ENCODE results near the gene FN3KRP. TPM values are rescaled to one million over a fixed set of nuclear protein-coding genes. Genes with fewer than 3 reads are reported as not detected.

The FN3KRP gene
- polyA plus RNA-seq, 1 of the 3 experiments (the other 2 are of a cell fraction) = 68.2 TPM

DNA sequence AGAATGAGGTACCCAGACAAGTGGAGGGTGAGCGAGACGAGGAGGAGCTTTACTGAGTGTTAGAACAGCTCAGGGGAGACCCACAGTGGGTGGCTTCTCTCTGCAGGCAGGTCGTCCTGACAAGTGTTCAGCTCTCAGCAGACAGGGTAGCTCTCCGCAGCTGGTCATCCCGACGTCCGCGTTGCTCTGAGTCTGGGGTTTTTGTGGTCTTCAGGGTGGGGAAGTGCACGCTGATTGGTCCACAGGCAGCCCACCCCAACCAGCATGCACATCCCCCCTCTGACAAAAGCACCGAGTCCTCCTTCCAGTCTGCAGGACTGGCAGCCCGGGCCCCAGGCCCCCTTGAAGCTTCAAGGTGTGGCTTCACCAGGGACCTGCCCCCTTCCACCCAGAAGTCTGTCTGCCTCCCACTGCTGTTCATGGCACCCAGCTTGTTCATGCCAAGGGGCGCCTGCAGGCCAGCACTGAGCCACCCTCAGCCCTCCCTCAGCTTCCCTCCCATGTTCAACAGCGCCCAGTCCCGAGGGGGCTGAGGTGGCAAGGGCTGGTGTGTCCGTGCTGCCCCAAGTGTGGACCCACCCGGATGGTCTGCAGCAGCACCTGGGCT, 48.4 kb upstream of the FN3KRP start:
- H3K4me2 ChIP-seq = no peak overlapping the region
- no peaks in the 10 kb centered on the region for H3K79me2 ChIP-seq (ENCODE audit: insufficient read depth)
- TF ChIP-seq GABPA (IDR thresholded peaks at IDR 0.05; ENCODE audit: low read depth) (no peak), FOXM1 (IDR thresholded peaks at IDR 0.05; ENCODE audit: low read depth) (no peak), RAD21 (IDR thresholded peaks at IDR 0.05; ENCODE audit: low read length) (no peak), EZH2phosphoT487 (IDR thresholded peaks at IDR 0.05; ENCODE audit: borderline replicate concordance, low read depth) (no peak)
- TF ChIP-seq, protein P1, sequence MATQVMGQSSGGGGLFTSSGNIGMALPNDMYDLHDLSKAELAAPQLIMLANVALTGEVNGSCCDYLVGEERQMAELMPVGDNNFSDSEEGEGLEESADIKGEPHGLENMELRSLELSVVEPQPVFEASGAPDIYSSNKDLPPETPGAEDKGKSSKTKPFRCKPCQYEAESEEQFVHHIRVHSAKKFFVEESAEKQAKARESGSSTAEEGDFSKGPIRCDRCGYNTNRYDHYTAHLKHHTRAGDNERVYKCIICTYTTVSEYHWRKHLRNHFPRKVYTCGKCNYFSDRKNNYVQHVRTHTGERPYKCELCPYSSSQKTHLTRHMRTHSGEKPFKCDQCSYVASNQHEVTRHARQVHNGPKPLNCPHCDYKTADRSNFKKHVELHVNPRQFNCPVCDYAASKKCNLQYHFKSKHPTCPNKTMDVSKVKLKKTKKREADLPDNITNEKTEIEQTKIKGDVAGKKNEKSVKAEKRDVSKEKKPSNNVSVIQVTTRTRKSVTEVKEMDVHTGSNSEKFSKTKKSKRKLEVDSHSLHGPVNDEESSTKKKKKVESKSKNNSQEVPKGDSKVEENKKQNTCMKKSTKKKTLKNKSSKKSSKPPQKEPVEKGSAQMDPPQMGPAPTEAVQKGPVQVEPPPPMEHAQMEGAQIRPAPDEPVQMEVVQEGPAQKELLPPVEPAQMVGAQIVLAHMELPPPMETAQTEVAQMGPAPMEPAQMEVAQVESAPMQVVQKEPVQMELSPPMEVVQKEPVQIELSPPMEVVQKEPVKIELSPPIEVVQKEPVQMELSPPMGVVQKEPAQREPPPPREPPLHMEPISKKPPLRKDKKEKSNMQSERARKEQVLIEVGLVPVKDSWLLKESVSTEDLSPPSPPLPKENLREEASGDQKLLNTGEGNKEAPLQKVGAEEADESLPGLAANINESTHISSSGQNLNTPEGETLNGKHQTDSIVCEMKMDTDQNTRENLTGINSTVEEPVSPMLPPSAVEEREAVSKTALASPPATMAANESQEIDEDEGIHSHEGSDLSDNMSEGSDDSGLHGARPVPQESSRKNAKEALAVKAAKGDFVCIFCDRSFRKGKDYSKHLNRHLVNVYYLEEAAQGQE (IDR thresholded peaks at IDR 0.05; ENCODE audit: low read depth, low read length) = no peak
- ChIA-PET POLR2A (no interaction called here), CTCF (interaction anchor here (0.8 to 2.1 kb wide), 18 partner anchors 11 to 244 kb away, joined by 3 to 18 read pairs (median 4); no protein-coding TSS in a partner anchor)
- DNase-seq = no peak
- peaks cover 4% of the 10 kb centered on the region for H3F3A ChIP-seq (replicated peaks; ENCODE audit: insufficient read depth)
- H4K20me1 ChIP-seq (ENCODE audit: insufficient read depth) = no peaks in the 10 kb centered on the region
- H3K27ac ChIP-seq (ENCODE audit: low read depth in 2 of 2, low read length in 1 of 2) = no peak overlapping the region
- no peaks in the 10 kb centered on the region for H3K9me3 ChIP-seq
- H3K36me3 ChIP-seq (replicated peaks in 1 of 2; ENCODE audit: control insufficient read depth in 1 of 2, insufficient read depth in 2 of 2, low read length in 1 of 2) = no peaks in the 10 kb centered on the region
- no peaks in the 10 kb centered on the region for H3K27me3 ChIP-seq (ENCODE audit: insufficient read depth)
- H3K9me2 ChIP-seq = no peaks in the 10 kb centered on the region
- H2AFZ ChIP-seq (ENCODE audit: low read depth) = no peak overlapping the region
- 82% methylated on average over 15 of the region's 16 CpGs for WGBS (ENCODE audit: low lambda C conversion rate)
- H3K4me1 ChIP-seq (ENCODE audit: control insufficient read depth in 1 of 2, insufficient read depth in 2 of 2, low read depth in 1 of 2, low read length in 1 of 2) = peaks cover 0 to 2% of the 10 kb centered on the region in 2 experiments; a peak in 1 of 4 replicates
- H3K9ac ChIP-seq = no peak overlapping the region
- no peak overlapping the region for H3K4me3 ChIP-seq (ENCODE audit: low read depth in 2 of 2, low read length in 1 of 2)

DNA sequence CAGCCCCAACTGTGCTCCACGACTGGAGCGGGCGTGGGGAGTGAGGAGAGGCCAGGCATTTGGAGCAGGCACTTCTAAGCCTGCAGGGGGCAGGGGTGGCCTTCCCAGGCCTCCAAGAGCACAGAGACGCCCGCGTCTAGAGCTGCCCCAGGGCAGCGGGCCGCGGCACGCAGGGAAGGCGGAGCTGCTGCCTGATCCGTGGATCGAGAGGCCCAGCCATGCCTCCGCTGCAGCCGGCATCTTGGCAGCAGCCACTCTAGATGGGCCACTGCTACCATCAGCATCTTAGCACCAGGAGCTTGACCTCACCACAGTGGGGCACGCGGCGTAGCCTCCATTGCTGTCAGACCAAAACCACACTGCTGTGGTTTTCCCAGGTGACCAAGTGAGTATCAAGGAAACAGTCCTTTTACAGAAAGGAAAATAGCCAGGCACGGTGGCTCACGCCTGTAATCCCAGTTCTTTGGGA, 47.8 kb upstream of the FN3KRP start:
- 47% methylated on average over 10 of the region's 20 CpGs for WGBS (ENCODE audit: low lambda C conversion rate)
- Histone ChIP-seq H2AFZ (ENCODE audit: low read depth) (no peak overlapping the region), H3K36me3 (replicated peaks in 1 of 2; ENCODE audit: control insufficient read depth in 1 of 2, insufficient read depth in 2 of 2, low read length in 1 of 2) (no peaks in the 10 kb centered on the region), H3K9me3 (no peaks in the 10 kb centered on the region), H3K9me2 (no peaks in the 10 kb centered on the region), H3F3A (replicated peaks; ENCODE audit: insufficient read depth) (peaks cover 4% of the 10 kb centered on the region), H3K9ac (no peak overlapping the region), H3K4me2 (no peak overlapping the region), H4K20me1 (ENCODE audit: insufficient read depth) (no peaks in the 10 kb centered on the region), H3K79me2 (ENCODE audit: insufficient read depth) (no peaks in the 10 kb centered on the region), H3K4me1 (ENCODE audit: control insufficient read depth in 1 of 2, insufficient read depth in 2 of 2, low read depth in 1 of 2, low read length in 1 of 2) (peaks cover 0 to 2% of the 10 kb centered on the region in 2 experiments; a peak in 1 of 4 replicates), H3K27ac (ENCODE audit: low read depth in 2 of 2, low read length in 1 of 2) (no peak overlapping the region), H3K27me3 (ENCODE audit: insufficient read depth) (no peaks in the 10 kb centered on the region), H3K4me3 (ENCODE audit: low read depth in 2 of 2, low read length in 1 of 2) (no peak overlapping the region)
- POLR2A ChIA-PET = no interaction called here
- CTCF ChIA-PET = interaction anchor here (0.8 to 2.1 kb wide), 19 partner anchors 10 to 244 kb away, joined by 3 to 18 read pairs (median 4); partner anchors contain the start of gene FN3K
- DNase-seq = peak; percentile 84
- TF ChIP-seq EZH2phosphoT487 (IDR thresholded peaks at IDR 0.05; ENCODE audit: borderline replicate concordance, low read depth) (no peak), TEAD4 (IDR thresholded peaks at IDR 0.05; ENCODE audit: borderline replicate concordance, insufficient read depth) (no peak), RAD21 (IDR thresholded peaks at IDR 0.05; ENCODE audit: low read length) (peak; percentile 66), TCF12 (IDR thresholded peaks at IDR 0.05) (no peak), NRF1 (IDR thresholded peaks at IDR 0.05; ENCODE audit: low read depth, low read length) (no peak), GATA2 (CRISPR knock-in tag; IDR thresholded peaks at IDR 0.05) (no peak), GABPA (IDR thresholded peaks at IDR 0.05; ENCODE audit: low read depth) (no peak), SMC3 (IDR thresholded peaks at IDR 0.05; ENCODE audit: low read depth, low read length) (peak; percentile 44; the same call in 1 of the 2 replicates), POLR2AphosphoS5 (IDR thresholded peaks at IDR 0.05; ENCODE audit: low read depth, low read length) (no peak)
- TF ChIP-seq, protein P2, sequence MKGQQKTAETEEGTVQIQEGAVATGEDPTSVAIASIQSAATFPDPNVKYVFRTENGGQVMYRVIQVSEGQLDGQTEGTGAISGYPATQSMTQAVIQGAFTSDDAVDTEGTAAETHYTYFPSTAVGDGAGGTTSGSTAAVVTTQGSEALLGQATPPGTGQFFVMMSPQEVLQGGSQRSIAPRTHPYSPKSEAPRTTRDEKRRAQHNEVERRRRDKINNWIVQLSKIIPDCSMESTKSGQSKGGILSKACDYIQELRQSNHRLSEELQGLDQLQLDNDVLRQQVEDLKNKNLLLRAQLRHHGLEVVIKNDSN (IDR thresholded peaks at IDR 0.05; ENCODE audit: borderline replicate concordance, low read depth) = no peak
- TF ChIP-seq, protein P1 (IDR thresholded peaks at IDR 0.05; ENCODE audit: low read depth, low read length) = no peak
- TF ChIP-seq, protein P3, sequence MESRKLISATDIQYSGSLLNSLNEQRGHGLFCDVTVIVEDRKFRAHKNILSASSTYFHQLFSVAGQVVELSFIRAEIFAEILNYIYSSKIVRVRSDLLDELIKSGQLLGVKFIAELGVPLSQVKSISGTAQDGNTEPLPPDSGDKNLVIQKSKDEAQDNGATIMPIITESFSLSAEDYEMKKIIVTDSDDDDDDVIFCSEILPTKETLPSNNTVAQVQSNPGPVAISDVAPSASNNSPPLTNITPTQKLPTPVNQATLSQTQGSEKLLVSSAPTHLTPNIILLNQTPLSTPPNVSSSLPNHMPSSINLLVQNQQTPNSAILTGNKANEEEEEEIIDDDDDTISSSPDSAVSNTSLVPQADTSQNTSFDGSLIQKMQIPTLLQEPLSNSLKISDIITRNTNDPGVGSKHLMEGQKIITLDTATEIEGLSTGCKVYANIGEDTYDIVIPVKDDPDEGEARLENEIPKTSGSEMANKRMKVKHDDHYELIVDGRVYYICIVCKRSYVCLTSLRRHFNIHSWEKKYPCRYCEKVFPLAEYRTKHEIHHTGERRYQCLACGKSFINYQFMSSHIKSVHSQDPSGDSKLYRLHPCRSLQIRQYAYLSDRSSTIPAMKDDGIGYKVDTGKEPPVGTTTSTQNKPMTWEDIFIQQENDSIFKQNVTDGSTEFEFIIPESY (IDR thresholded peaks at IDR 0.05; ENCODE audit: borderline replicate concordance, low read depth) = no peak

Data from SK-N-SH (cell line).